Kidney epithelial cell (primary cell): ENCODE measurements around the gene BAIAP2L2. TPM values are rescaled to one million over a fixed set of nuclear protein-coding genes. Genes with fewer than 3 reads are reported as not detected.
"Not testable (repeated sequence)": the region's sequence is repeated elsewhere in the genome, so short reads cannot be mapped to it uniquely, and the experiment has no call there.

Source experiments
- DNase-seq: peaks from one replicate; pipeline ENCODE4 v3.0.0-alpha.2; 2010; ENCODE audit warnings: low read depth
- H3K27me3 ChIP-seq: 2 replicates; pipeline ENCODE4 v1.6.0; 2011; ENCODE audit warnings: low read length; ENCODE audit not compliant: control insufficient read depth, insufficient read depth
- H3K36me3 ChIP-seq: 2 replicates; pipeline ENCODE4 v1.5.1; 2011; ENCODE audit warnings: low read length; ENCODE audit not compliant: control insufficient read depth, insufficient read depth
- H3K4me3 ChIP-seq: 2 replicates; pipeline ENCODE4 v1.5.1; 2011; ENCODE audit warnings: low read depth, mild to moderate bottlenecking, control low read depth, low read length
- total RNA-seq: library from RNA; depleted of rRNA; stranded (reverse); fragments of >200 nt; gene quantifications from 2 replicates; pipeline ENCODE4 v1.2.3, GENCODE V29; 2015
- TF ChIP-seq, protein P1 (sequence below): IDR thresholded peaks from 2 replicates; pipeline ENCODE4 v1.5.1; 2011; ENCODE audit warnings: mild to moderate bottlenecking, moderate library complexity, low read length, control low read depth, inconsistent platforms; ENCODE audit not compliant: insufficient read depth, poor library complexity, severe bottlenecking

BAIAP2L2 gene
- total RNA-seq, 1 donor from 2014 or later, result 4.1 TPM

DNA sequence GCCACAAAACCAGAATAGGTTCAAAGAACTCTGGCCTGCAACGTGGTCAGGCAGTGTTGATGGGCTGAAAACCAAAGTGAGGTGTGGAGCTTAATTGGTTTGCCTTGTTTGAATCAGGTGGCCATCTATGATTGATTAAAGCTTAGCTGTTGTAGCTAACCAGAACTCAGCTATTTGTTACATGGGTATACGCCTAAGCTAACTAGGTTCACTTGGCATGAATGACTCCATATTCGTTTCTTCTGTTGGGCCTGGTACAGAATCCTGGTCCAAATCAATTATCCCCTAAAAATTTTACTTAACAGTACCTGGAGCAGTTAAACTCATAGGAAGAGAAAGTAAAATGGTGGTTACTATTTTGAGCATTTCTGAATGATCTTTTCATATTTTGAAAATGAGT lies 7.7 kb upstream of the BAIAP2L2 start:
- TF ChIP-seq, protein P1, sequence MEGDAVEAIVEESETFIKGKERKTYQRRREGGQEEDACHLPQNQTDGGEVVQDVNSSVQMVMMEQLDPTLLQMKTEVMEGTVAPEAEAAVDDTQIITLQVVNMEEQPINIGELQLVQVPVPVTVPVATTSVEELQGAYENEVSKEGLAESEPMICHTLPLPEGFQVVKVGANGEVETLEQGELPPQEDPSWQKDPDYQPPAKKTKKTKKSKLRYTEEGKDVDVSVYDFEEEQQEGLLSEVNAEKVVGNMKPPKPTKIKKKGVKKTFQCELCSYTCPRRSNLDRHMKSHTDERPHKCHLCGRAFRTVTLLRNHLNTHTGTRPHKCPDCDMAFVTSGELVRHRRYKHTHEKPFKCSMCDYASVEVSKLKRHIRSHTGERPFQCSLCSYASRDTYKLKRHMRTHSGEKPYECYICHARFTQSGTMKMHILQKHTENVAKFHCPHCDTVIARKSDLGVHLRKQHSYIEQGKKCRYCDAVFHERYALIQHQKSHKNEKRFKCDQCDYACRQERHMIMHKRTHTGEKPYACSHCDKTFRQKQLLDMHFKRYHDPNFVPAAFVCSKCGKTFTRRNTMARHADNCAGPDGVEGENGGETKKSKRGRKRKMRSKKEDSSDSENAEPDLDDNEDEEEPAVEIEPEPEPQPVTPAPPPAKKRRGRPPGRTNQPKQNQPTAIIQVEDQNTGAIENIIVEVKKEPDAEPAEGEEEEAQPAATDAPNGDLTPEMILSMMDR, result no peak
- Histone ChIP-seq H3K4me3 (no peak overlapping the region), H3K36me3 (no peaks in the 10 kb centered on the region), H3K27me3 (peaks cover 3% of the 10 kb centered on the region)
- no peak for DNase-seq

DNA sequence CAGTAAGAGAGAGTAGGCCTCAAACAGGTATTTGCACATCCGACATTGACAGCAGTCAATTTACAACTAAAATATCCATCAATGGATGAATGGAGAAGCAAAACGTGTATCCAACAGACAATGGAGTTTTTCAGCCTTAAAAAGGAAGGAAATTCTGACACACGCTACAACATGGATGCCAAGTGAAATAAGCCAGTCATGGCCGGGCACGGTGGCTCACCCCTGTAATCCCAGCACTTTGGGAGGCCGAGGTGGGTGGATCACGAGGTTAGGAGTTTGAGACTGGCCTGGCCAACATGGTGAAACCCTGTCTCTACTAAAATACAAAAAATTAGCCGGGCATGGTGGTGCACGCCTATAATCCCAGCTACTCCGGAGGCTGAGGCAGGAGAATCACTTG lies 7.1 kb upstream of the BAIAP2L2 start:
- not testable (repeated sequence) for H3K4me3 ChIP-seq, DNase-seq, H3K36me3 ChIP-seq, H3K27me3 ChIP-seq

DNA sequence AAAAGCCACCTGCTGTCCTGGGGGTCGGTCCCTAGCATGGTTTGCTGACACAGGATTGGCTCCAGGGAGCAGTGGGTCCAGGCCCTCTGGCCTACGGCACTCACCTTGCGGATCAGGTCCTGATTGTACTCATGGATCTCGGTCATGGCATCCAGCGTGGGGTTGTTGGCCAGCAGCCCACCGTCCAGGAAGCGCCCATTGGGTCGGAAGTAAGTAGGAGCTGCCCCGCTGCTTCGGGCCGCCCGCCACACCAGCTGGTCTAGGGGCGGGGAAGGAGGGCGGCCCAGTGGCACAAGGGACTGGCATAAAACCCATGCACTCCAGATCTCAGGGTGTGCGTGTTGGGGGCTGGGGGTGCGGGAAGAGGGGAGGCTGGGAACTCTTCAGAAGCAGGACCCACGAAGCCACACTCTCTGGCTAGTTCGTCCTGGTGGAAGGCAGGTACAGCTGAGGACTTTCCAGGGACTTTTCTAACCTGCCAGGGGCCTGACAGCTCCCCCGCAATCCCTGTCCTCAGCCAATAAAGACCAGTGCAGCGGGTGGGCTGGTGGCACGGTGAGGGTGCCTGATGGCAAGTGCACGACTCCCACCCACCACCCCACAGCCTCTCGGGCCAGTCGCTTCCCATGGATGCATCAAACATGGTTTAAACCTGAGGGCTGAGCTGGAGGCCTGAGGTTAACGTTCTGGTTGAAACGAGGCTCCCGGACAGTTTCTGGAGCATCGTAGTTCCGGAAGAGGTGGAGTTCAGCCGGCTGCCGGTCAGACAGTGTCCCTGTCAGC lies 5.1 kb upstream of the BAIAP2L2 start:
- Histone ChIP-seq H3K4me3 (no peak overlapping the region), H3K36me3 (no peaks in the 10 kb centered on the region), H3K27me3 (peaks cover 3% of the 10 kb centered on the region)
- DNase-seq, result no peak
- TF ChIP-seq, protein P1, result no peak

DNA sequence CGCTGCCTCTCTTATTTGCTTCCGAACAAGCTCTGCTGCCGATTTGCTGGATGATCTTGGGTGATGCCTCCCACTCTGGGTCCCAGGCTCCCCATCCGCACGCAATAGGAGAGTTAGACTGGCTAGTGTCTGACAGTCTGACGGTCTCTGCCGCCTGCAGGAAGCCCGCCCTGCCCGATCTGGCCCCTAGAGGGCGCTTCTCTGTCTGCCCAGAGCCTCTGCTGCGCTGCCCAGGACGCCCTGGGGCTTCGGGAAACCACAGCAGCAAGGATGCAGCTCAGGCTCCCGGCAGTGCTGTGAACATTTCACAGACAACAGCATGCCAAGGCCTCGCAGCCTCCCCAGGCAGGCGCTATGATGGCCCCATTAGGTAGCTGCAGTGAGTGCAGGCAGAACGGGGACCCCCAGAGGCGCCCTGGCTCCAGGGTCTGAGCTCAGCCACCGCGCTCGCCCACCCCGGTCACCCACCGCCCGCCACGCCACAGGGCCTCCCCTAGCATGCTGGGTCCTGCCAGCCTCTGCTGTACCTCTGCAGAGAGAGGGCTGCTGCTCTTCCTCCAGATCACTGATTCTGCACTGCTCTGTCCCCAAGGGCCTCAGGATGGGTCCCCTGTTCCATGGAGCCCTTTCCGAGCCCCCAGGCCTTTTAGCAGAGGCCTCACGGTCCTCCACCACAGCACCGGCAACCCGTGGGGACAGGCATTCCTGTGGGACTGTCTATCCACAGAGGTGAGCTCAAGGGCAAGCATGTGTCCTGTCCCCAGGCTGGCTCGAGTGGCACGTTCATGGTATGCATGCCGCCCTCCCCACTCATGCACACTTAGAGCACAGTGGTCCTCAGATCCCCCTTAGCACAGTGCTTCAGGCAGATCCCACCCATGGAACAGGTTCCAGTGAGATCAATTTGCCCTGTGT lies 4.3 kb upstream of the BAIAP2L2 start:
- DNase-seq, result peak; percentile 26
- H3K4me3 ChIP-seq, result no peak overlapping the region
- H3K36me3 ChIP-seq, result no peaks in the 10 kb centered on the region
- H3K27me3 ChIP-seq, result peaks cover 3% of the 10 kb centered on the region
- TF ChIP-seq, protein P1, result peak; percentile 96

DNA sequence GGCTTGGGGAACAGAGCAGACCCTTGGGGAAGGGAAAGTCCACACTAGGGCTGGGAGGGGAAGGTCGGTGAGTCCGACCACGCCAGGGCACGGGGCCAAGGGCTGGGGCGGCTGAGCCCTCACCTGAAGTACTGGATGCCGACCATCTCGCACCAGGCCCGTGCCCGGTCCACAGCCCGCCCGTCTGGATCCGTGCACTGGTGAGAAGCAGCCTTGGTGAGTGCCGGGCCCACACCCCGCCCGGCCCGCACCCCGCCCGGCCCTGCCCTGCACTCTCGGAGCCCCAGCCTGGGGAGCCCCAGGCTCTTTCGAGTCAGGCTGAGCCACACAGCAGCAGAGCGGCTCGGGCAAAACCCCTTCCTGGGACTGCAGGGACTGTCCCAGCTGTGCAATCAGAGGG lies 1.9 kb upstream of the BAIAP2L2 start:
- Histone ChIP-seq H3K4me3 (no peak overlapping the region), H3K36me3 (no peaks in the 10 kb centered on the region), H3K27me3 (peaks cover 3% of the 10 kb centered on the region)
- no peak for DNase-seq
- TF ChIP-seq, protein P1, result no peak

DNA sequence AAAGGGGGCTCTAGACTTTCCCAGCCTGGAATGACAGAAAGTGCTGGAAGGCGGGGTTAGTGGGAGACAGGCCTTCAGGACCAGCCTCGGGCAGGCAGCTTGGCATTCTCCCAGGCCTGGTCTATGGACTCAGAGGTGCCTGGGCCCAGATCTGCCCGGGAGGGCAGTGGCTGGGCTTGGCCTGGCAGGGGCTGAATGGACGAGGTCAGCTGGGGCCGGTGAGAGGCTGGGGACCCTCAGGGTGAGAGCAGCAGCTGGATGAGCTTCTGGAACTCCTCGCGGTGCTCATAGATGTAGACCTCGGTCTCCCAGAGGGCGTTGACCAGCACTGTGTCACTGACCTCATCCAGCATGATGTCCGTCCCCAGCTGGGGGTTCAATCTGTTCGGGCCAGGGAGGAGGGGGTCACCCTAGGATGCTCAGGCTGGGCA lies 1.5 kb upstream of the BAIAP2L2 start:
- TF ChIP-seq, protein P1, result no peak
- Histone ChIP-seq H3K27me3 (peaks cover 3% of the 10 kb centered on the region), H3K36me3 (no peaks in the 10 kb centered on the region), H3K4me3 (no peak overlapping the region)
- DNase-seq, result no peak
